Omental fat pad (tissue), 4 donors: Measurements from ENCODE around the gene POU1F1. TPM values are rescaled to one million over a fixed set of nuclear protein-coding genes. Genes with fewer than 3 reads are reported as not detected.
"Not testable (repeated sequence)": the region's sequence is repeated elsewhere in the genome, so short reads cannot be mapped to it uniquely, and the experiment has no call there.

Experiments used
- ATAC-seq: fragments of 150-250 bp; one replicate; pipeline ENCODE4 v1.9.1; 2016; ENCODE audit warnings: mild to moderate bottlenecking, moderate library complexity; ENCODE audit not compliant: low FRiP score
- DNase-seq: peaks from one replicate; pipeline ENCODE4 v3.0.0-alpha.2; 2019; ENCODE audit warnings: low spot score
- total RNA-seq, 4 donors: library from RNA; depleted of rRNA; stranded (reverse); fragments of >200 nt; gene quantifications; one replicate each; pipeline ENCODE4 v1.1.0, GENCODE V29; 2016
- TF ChIP-seq, protein P1 (sequence below), 3 donors: fragments of 450-650 bp; IDR thresholded peaks; one replicate each; pipeline ENCODE4 v1.5.1; 2016 to 2017; ENCODE audit warnings: antibody characterized with exemption in 3 of 3, mild to moderate bottlenecking in 3 of 3, moderate library complexity in 2 of 3

The POU1F1 gene
- total RNA-seq, 4 donors from 2014 or later, result not detected

- TF ChIP-seq, protein P1, sequence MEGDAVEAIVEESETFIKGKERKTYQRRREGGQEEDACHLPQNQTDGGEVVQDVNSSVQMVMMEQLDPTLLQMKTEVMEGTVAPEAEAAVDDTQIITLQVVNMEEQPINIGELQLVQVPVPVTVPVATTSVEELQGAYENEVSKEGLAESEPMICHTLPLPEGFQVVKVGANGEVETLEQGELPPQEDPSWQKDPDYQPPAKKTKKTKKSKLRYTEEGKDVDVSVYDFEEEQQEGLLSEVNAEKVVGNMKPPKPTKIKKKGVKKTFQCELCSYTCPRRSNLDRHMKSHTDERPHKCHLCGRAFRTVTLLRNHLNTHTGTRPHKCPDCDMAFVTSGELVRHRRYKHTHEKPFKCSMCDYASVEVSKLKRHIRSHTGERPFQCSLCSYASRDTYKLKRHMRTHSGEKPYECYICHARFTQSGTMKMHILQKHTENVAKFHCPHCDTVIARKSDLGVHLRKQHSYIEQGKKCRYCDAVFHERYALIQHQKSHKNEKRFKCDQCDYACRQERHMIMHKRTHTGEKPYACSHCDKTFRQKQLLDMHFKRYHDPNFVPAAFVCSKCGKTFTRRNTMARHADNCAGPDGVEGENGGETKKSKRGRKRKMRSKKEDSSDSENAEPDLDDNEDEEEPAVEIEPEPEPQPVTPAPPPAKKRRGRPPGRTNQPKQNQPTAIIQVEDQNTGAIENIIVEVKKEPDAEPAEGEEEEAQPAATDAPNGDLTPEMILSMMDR (IDR thresholded peaks at IDR 0.05), result no peak
- no peak for DNase-seq
- no peak for ATAC-seq
These were observed 16.1 kb downstream of the POU1F1 start for GRCh38 chr3:87260270-87260669.

GRCh38 chr3:87250009-87250408 is 26.4 kb downstream of the POU1F1 start:
- ATAC-seq (no peak), DNase-seq (no peak)
- TF ChIP-seq, protein P1 (IDR thresholded peaks at IDR 0.05), result no peak

DNA sequence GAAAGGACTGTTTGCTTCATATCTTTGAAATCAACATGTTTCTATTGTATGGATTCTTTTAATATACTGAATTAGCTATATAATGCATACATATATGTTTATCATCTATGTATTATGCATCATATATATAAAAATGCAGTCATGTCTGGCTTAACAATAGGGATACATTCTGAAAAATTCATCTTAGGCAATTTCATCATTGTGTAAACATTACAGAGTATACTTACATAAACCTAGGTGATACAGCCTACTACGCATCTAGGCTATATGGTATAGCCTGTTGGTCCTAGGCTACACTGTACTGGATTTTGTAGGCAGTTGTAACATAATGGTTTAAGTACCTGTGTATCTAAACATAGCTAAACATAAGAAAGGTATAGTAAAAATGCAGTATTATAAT is 27.6 kb downstream of the POU1F1 start:
- ATAC-seq (no peak), DNase-seq (no peak)
- TF ChIP-seq, protein P1 (IDR thresholded peaks at IDR 0.05), result no peak

DNA sequence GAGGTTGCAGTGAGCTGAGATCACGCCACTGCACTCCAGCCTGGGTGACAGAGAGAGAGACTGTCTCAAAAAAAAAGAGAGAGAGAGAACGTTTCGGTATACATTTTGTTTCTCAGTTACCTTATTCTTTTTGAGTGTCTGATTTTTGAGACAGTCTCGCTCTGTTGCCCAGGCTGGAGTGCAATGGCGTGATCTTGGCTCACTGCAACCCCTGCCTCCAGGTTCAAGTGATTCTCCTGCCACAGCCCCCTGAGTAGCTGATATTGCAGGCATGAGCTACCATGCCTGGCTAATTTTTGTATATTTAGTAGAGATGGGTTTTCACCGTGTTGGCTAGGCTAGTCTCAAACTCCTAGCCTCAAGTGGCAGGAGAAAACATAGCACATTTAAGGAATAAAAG is 28.2 kb downstream of the POU1F1 start:
- ATAC-seq, DNase-seq: not testable (repeated sequence)

GRCh38 chr3:87247430-87247773 is 29.0 kb downstream of the POU1F1 start:
- no peak for DNase-seq
- no peak for ATAC-seq
- TF ChIP-seq, protein P1 (IDR thresholded peaks at IDR 0.05), result no peak

GRCh38 chr3:87246662-87247429 is 29.5 kb downstream of the POU1F1 start:
- no peak for DNase-seq
- TF ChIP-seq, protein P1 (IDR thresholded peaks at IDR 0.05), result no peak
- no peak for ATAC-seq

DNA sequence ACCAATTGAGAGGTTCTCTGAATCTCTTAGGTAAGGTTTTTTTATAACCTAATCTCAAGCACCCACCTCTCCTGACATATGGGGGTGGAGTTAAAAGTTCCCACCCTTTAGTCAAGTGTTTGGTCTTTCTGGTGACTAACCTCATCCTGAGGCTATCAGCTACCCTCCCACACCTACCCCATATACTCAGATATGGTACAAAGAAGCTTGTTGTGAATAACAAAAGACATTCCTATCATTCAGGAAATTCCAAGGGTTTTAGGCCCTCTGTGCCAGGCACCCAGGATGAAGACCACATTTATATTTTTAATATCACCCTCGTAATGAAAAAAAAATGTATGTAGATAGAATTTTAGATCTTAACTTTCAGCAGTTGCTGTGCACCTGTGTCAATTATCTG is 40.3 kb downstream of the POU1F1 start:
- ATAC-seq, result no peak
- DNase-seq, result no peak
- TF ChIP-seq, protein P1 (IDR thresholded peaks at IDR 0.05), result no peak
